ENCODE results near the gene AGAP1. TPM values are rescaled to one million over a fixed set of nuclear protein-coding genes. Genes with fewer than 3 reads are reported as not detected.

AGAP1 gene
- polyA plus RNA-seq, 2 of the 4 experiments (the other 2 are of a cell fraction): 20.2 to 21.9 TPM

DNA sequence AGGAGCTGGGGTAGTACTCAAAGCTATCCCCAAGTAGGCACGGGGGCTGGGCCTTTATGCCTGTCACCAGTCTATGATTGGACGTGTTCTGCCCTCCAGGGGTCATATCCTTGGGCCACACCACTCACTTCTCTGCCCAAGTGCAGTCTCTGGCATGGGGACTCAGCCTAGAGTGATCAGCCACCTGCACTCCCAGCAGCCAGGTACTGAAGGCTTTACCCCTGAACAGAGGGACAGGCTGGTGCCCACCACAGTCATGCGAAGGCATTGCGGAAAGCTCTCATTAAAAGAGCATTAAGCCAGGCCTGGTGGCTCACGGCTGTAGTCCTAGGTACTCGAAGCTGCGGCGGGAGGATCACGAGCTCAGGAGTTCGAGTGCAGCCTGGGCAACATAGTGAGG is 199.4 kb downstream of the AGAP1 start:
- Histone ChIP-seq H3K4me1 (no peaks in the 10 kb centered on the region), H3K9me3 (no peaks in the 10 kb centered on the region), H3K4me3 (no peak overlapping the region), H3K27ac (no peak overlapping the region), H3K4me2 (no peak overlapping the region)
- POLR2A ChIA-PET: no interaction called here
- WGBS (ENCODE audit: missing lambda C conversion rate): 97% methylated on average over 10 of the region's 10 CpGs
- no peak for TF ChIP-seq FOSB (CRISPR knock-in tag; IDR thresholded peaks at IDR 0.05)
- TF ChIP-seq, protein P1, sequence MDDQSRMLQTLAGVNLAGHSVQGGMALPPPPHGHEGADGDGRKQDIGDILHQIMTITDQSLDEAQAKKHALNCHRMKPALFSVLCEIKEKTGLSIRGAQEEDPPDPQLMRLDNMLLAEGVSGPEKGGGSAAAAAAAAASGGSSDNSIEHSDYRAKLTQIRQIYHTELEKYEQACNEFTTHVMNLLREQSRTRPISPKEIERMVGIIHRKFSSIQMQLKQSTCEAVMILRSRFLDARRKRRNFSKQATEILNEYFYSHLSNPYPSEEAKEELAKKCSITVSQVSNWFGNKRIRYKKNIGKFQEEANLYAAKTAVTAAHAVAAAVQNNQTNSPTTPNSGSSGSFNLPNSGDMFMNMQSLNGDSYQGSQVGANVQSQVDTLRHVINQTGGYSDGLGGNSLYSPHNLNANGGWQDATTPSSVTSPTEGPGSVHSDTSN (IDR thresholded peaks at IDR 0.05): no peak
- TF ChIP-seq POLR2AphosphoS2 (conservative IDR thresholded peaks at IDR 0.05; ENCODE audit: low read length): no peak
- DNase-seq (ENCODE audit: low read depth in 1 of 2, low spot score in 1 of 2) (no peak), ATAC-seq (no peak), FAIRE-seq (no peak)
- CTCF ChIA-PET: interaction anchor here (1.3 to 1.5 kb wide), 3 partner anchors 21 to 97 kb away, joined by 3 to 6 read pairs (median 6); no protein-coding TSS in a partner anchor

DNA sequence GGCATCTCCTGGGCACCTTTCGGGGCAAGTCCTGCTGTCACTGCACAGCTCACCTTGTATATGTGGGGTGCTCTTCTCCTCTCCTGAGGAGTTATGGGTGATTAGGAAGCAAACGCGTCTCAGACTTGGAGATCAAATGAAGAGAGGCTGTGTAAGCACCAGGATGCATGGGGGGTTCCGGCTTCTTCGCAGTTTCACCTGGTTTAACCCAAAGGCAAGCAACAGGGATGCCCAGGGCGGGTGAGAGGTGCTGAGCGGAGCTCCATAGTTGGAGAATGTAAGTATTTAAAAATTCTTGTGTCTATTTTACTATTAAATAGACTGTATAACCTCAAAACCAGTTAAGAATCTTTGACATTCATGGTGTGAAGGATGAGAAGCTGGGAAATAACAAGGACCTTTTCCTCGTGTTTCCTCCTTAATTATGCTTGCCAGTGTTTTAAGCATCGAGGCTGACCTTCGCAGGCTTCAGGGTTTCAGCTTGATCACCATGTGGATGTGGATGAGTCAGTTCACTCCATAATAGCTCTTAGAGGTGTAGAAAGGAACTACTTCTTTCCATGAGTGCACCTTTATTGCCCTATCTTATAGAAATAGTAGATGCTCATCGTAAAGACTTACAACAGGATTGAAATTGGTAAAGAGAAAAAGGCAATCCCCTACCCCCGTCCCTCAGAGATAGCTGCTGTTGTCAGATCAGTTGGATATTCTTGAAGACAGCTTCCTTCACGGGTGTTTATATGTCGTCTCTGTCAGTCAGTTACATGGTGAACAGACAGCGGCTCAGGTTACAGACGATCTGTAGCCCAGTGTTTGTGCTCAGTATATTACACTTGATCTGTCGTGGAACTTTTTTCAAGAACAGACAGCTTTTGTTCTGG is 201.1 kb downstream of the AGAP1 start:
- H3K4me2 ChIP-seq: no peak overlapping the region
- ATAC-seq (no peak), FAIRE-seq (no peak), DNase-seq (ENCODE audit: low read depth in 1 of 2, low spot score in 1 of 2) (no peak)
- TF ChIP-seq EHMT2 (IDR thresholded peaks at IDR 0.05; ENCODE audit: low read depth): no peak
- TF ChIP-seq ZFP36 (IDR thresholded peaks at IDR 0.05; ENCODE audit: borderline replicate concordance, partially characterized antibody): no peak
- no peak for TF ChIP-seq ZC3H11A (IDR thresholded peaks at IDR 0.05)
- no peak for TF ChIP-seq CHD4 (IDR thresholded peaks at IDR 0.05; ENCODE audit: borderline replicate concordance)
- TF ChIP-seq MAFK (IDR thresholded peaks at IDR 0.05; ENCODE audit: partially characterized antibody): no peak
- TF ChIP-seq RFX5 (IDR thresholded peaks at IDR 0.05): no peak
- no peak for TF ChIP-seq CBX2 (IDR thresholded peaks at IDR 0.05; ENCODE audit: borderline replicate concordance, low read depth)
- TF ChIP-seq EHF (CRISPR knock-in tag; IDR thresholded peaks at IDR 0.05): no peak
- TF ChIP-seq SREBF2 (IDR thresholded peaks at IDR 0.05): no peak
- TF ChIP-seq, protein P2, sequence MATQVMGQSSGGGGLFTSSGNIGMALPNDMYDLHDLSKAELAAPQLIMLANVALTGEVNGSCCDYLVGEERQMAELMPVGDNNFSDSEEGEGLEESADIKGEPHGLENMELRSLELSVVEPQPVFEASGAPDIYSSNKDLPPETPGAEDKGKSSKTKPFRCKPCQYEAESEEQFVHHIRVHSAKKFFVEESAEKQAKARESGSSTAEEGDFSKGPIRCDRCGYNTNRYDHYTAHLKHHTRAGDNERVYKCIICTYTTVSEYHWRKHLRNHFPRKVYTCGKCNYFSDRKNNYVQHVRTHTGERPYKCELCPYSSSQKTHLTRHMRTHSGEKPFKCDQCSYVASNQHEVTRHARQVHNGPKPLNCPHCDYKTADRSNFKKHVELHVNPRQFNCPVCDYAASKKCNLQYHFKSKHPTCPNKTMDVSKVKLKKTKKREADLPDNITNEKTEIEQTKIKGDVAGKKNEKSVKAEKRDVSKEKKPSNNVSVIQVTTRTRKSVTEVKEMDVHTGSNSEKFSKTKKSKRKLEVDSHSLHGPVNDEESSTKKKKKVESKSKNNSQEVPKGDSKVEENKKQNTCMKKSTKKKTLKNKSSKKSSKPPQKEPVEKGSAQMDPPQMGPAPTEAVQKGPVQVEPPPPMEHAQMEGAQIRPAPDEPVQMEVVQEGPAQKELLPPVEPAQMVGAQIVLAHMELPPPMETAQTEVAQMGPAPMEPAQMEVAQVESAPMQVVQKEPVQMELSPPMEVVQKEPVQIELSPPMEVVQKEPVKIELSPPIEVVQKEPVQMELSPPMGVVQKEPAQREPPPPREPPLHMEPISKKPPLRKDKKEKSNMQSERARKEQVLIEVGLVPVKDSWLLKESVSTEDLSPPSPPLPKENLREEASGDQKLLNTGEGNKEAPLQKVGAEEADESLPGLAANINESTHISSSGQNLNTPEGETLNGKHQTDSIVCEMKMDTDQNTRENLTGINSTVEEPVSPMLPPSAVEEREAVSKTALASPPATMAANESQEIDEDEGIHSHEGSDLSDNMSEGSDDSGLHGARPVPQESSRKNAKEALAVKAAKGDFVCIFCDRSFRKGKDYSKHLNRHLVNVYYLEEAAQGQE (IDR thresholded peaks at IDR 0.05): no peak
- no peak for TF ChIP-seq PHF8 (IDR thresholded peaks at IDR 0.05; ENCODE audit: borderline replicate concordance, low read depth)
- TF ChIP-seq CBX8 (IDR thresholded peaks at IDR 0.05): no peak
- no peak for TF ChIP-seq FOSL2 (IDR thresholded peaks at IDR 0.05)
- TF ChIP-seq FOSL2 (CRISPR knock-in tag; IDR thresholded peaks at IDR 0.05): no peak
- no peak for TF ChIP-seq RNF2 (IDR thresholded peaks at IDR 0.05; ENCODE audit: borderline replicate concordance, low read depth)
- TF ChIP-seq ESRRA (IDR thresholded peaks at IDR 0.05; ENCODE audit: borderline replicate concordance, low read length): no peak
- TF ChIP-seq RARB (CRISPR knock-in tag; IDR thresholded peaks at IDR 0.05): no peak
- no peak for TF ChIP-seq KDM5A (IDR thresholded peaks at IDR 0.05)
- no peak for TF ChIP-seq TP53 (CRISPR knock-in tag; IDR thresholded peaks at IDR 0.05)
- H3K9me3 ChIP-seq: no peaks in the 10 kb centered on the region
- 91% methylated on average over 17 of the region's 17 CpGs for WGBS (ENCODE audit: missing lambda C conversion rate)
- POLR2A ChIA-PET: no interaction called here
- CTCF ChIA-PET: interaction anchor here (0.8 to 1.6 kb wide), 5 partner anchors 9 to 100 kb away, joined by 3 to 5 read pairs (median 3); no protein-coding TSS in a partner anchor
- no peak overlapping the region for H3K4me3 ChIP-seq
- H3K4me1 ChIP-seq: no peaks in the 10 kb centered on the region
- no peak overlapping the region for H3K27ac ChIP-seq

All from A549 (cell line).